Activated CD8-positive, alpha-beta memory T cell treated with anti-CD3 and anti-CD28 coated beads for 24 hours (primary cell): Measurements from ENCODE around the gene CCR5AS.
A peak's percentile ranks its signal among the peaks of the same experiment; 100 is the strongest.
"Not testable (repeated sequence)": the region's sequence is repeated elsewhere in the genome, so short reads cannot be mapped to it uniquely, and the experiment has no call there.

ENCODE experiments used
- DNase-seq: peaks from one replicate; pipeline ENCODE4 v3.0.0-alpha.2; 2020

Gene CCR5AS

GRCh38 chr3:46406788-46407611 is at the start of gene CCR5AS, which contains the start of gene CCRL2:
Gene CCR5AS, minus strand, starts transcription at chr3:46407066.
Gene CCRL2, plus strand, starts transcription at chr3:46407259. Its CDS starts 821 bp downstream, at chr3:46408080.
- DNase-seq, result peak; percentile 75

DNA sequence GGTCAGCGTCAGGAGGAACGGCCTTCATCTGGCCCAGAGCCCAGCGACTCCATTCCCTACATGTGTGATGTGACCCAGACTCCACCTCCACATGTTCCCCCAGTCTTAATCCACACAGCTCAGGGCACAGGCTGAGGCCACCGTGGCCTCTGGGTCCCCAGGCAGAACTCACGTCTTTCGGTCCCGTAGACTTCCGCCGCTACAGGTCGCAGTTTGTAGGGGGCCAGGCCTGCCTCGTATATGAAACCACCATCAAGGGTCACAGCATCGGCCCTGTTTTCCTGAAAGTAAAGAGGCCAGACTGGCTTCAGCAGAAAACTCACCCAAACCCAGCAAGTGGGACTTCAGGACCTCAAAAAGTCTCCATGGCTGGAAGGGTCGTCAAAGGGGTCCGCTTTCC is 49.3 kb upstream of the CCR5AS start:
- peak; percentile 40 for DNase-seq

GRCh38 chr3:46455231-46456115 is 48.6 kb upstream of the CCR5AS start:
- no peak for DNase-seq

DNA sequence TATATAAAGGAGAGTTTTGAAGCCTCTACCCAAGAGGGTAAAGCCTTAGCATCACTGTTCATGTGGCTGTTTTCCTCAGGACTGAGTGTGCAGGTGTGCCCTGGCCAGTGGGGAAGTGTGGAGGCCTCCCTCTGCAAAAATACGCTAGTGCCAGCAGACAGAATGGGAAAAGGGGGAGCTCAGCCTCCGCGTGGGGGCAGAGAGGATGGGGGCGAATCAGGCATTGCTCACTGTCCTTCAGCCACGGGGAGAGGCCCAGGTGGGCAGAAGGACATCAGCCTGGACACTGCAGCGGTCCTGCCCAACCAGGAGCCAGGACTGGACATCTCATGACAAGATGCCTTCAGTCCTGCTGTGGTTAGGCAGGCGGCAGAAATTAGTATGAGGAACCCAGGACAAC is 47.7 kb upstream of the CCR5AS start:
- no peak for DNase-seq

DNA sequence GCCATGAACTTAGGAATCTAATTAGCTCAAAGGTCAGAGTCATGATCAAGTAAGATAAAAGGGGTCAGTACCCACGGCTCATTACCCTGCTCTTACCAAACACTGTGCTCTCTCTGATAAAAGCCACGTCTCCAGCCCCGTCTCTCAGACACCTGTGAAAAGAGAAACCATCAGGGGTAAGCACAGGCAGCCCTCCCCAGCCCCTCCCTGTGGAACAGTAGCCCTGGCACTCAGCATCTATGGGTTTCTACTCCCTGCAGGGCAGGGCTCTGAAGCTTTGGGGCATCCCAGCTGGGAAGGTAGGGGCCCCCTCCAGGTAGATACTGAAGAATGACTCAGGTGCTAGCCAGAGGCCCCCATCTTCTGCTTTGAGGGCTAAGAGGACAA is 47.3 kb upstream of the CCR5AS start:
- DNase-seq, result no peak

GRCh38 chr3:46453526-46454208 is 46.8 kb upstream of the CCR5AS start:
- no peak for DNase-seq

- DNase-seq, result no peak
These were observed 43.1 kb upstream of the CCR5AS start for GRCh38 chr3:46449755-46450552.

DNA sequence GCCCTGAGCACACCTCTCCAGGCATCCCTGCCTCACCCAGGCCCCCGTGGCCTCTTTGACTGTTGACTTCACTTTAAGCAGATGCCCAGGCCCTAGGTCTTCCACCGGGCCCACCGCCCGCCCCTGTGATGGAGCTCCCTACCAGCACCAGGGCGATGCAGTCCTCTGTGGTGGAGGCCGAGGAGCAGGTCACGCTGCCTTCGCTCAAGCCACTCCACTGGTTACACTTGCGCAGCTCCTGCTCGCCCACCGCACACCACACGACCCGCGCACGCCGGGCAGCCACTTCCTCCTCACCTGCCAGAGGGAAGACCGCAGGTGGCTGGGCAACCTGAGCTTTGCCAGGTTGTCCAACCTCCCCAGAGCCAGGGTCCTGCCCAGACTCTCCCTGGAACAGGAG is 41.9 kb upstream of the CCR5AS start:
- no peak for DNase-seq

DNA sequence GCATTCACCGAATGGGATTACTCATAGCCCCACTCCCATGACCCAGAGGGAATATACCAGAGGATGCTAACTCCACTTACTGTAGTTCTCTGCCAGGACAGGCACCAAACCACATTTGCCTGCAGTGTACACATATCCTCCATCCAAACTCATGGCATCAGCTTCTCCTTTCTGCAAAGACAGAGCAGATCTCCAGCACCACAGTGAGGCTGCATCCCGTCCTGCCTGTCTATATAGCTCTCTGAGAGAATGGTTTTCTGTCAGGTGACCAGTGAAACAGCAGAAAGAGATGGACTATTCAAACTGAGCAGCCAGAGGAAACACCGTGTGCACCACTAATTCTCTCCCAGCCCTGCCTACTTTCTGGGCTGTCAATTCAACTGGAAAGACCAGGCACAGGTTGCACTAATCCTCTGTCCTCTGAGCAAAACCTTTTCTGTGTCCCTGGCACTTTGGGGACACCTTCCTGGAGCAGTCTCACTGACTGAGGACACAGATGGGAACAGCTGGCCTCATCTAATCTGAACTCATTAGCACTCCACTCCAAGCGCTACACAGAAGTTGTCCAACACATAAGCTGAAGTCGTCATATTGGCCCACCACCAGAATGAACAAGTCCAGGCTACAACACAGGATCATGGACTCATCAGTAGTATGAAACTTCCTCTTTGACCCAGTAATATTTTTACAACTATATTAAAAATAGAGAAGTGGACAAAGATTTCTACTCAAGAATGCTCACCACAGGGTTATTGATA is 40.5 kb upstream of the CCR5AS start:
- no peak for DNase-seq

DNA sequence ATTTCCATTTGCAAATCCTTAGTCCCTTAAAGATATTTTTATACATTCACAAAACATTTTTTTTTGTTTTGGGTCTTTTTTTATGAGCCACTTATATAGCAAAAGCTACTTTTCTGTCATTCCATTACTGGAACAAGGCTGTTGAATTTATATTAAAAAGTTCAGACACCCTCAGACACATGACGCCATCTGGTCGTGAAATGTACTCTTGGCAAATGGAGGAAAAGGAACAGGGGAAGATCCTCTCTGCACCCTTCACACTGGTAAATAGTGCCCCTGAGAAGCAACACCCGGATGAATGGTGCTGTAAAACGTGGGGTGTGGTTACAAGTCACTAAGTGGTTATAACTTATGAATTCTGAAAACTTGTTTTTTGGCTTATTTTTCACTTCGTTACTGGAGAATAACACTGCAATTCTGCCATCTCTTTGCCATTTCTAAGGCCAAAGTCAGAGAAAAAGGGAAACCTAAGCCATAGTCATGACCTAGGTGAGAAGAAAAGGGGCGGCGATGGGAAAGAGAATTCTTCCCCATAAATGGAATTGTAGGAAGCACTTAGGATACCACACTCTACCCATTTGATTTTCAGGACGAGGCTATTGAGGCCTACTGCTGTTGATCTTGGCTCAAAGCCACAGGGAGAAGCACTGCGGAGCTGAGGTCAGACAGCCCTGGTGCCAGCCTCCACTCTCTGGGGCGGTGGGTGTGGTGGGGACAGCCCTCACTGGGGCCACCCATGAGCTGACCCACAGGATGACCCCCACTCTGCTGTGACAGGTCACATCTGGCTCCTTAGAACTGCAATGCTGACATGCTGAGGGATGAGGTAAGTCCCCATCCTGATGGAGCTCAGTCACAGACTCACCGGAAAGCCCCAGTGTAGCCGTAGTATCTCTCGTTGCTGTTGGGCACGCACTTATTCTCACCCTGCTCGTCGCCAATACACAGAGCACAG is 36.0 kb upstream of the CCR5AS start:
- DNase-seq, result peak; percentile 71

DNA sequence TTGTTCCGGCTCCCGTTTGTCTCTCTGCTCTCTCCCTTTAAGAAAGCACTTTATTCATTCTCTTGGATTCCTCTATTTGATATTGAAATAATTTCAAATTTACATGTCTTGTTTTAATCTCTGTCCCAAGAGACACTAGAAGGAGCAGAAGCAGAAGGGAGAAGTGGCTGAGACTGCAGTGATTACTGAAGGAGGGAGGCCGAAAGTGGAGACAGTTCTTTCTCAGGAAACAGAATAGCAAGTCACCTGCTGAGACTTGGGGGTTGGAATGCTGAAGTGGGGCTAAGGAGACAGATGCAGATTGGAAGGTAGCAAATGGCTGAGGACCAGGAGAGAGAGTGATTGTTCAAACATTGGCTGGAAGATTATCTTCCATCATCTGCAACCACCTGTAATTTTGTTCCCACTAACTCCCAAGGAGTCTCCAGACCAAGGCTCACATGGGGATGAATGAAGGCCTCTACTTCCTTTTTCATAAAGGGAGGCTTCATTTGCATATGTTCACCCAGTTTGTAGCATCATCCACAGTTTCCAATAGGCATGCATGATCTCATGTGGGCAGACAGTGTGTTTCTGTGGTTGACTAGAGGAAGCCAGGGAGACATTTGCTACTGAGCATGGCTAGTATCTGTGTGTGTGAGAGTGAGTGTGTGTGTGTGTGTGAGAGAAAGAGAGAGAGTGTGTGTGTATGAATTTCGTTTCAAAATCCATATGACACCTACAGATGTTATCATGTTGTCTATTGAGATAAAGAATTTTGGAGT is 33.8 kb upstream of the CCR5AS start:
- no peak for DNase-seq

GRCh38 chr3:46438831-46439230 is 32.0 kb upstream of the CCR5AS start:
- DNase-seq, result no peak

- no peak for DNase-seq
These were observed 28.3 kb upstream of the CCR5AS start for GRCh38 chr3:46435081-46435726.

GRCh38 chr3:46433841-46434240 is 27.0 kb upstream of the CCR5AS start:
- DNase-seq, result no peak

GRCh38 chr3:46433118-46433517 is 26.3 kb upstream of the CCR5AS start:
- DNase-seq, result not testable (repeated sequence)

DNA sequence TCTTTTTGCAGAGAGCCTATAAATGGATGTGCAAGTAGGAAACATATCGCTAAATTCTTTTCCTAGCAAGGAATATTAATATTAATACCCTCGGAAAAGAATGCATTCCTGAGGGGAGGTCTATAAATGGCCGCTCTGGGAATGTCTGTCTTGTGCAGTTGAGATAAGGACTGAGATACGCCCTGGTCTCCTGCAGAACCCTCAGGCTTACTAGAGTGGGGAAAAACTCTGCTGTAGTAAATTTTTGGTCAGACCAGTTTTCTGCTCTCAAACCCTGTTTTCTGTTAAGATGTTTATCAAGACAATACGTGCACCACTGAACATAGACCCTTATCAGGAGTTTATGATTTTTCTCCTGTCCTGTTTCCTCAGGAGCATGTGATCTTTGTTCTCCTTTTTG is 25.0 kb upstream of the CCR5AS start:
- DNase-seq, result not testable (repeated sequence)

DNA sequence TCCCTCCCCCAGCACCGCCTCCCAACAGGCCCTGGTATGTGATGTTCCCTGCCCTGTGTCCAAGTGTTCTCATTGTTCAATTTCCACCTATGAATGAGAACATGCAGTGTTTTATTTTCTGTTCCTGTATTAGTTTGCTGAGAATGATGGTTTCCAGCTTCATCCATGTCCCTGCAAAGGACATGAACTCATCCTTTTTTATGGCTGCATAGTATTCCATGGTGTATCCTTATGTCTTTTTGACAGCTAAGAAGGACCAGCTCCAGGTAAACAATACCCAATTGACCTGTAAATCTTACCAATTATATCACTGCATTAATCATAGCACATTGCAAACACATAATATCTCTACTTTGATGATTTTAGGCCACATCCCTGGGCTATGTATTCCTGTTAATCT is 24.0 kb upstream of the CCR5AS start:
- not testable (repeated sequence) for DNase-seq

DNA sequence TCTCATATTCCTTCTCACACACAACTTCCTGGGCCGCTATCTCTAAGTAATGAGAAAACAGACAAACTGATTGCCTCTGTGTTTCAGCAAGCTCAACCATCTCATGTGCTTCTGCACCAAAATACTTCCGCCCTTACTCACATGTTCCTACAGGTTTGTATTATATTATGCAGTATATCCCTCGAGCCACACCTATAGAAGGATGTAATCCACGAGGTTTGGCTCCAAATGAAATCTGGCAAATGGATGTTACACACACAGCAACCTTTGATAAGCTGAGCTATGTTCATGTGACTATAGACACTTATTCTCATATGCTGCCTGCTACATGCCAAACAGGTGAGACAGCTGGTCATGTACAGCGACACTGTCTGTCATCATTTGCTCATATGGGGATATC is 22.8 kb upstream of the CCR5AS start:
- DNase-seq, result no peak

DNA sequence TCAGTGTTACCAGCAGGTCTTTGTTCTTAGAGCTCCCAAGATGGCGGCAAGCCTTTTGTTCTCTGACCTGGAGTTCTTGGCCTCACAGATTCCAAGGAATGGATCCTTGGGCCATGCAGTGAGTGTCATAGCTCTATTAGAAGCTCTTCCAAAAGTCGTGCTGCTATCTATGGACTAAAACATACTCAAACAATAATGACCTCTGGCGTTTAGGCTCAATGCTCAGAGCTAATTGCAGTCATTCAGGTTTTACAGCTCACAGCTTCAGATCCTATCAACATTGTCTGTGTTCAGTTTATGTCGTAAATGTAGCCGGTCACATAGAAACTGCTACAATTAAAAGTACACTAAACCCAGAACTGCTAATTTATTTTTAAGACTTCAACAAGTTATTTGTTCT is 22.4 kb upstream of the CCR5AS start:
- no peak for DNase-seq
